OCI-LY3 (cell line): Measurements from ENCODE around the gene ABCC6.
"Not testable (repeated sequence)": the region's sequence is repeated elsewhere in the genome, so short reads cannot be mapped to it uniquely, and the experiment has no call there.

Experiments
- H2AFZ ChIP-seq: fragments of 200-600, 300-600 bp; shearing (Covaris generic); 2 replicates; pipeline ENCODE4 v1.6.0; 2014; ENCODE audit warnings: antibody characterized with exemption, low read depth, low read length
- H3K27ac ChIP-seq: fragments of 200-600, 300-600 bp; sonication (generic); 2 replicates; pipeline ENCODE4 v1.5.1; 2014; ENCODE audit warnings: mild to moderate bottlenecking, low read length, moderate library complexity, mixed read lengths
- H3K27me3 ChIP-seq: fragments of 200-600, 300-600 bp; sonication (generic); 2 replicates; pipeline ENCODE4 v1.6.1; 2014; ENCODE audit warnings: low read depth, low read length, mixed read lengths
- H3K36me3 ChIP-seq: fragments of 200-600, 300-600 bp; sonication (generic); replicated peaks from 2 replicates; pipeline ENCODE3; 2014; ENCODE audit warnings: low read depth, low read length, mixed read lengths
- H3K4me1 ChIP-seq: fragments of 300-600, 200-600 bp; sonication (generic); 2 replicates; pipeline ENCODE4 v1.6.1; 2014; ENCODE audit warnings: low read length, mixed read lengths
- H3K4me2 ChIP-seq: fragments of 200-600, 300-600 bp; sonication (generic); 2 replicates; pipeline ENCODE4 v1.6.1; 2014; ENCODE audit warnings: low read length, mixed read lengths
- H3K4me3 ChIP-seq: fragments of 300-600, 200-600 bp; sonication (generic); 2 replicates; pipeline ENCODE4 v1.5.1; 2014; ENCODE audit warnings: antibody characterized with exemption, mild to moderate bottlenecking, low read length, moderate library complexity
- H3K79me2 ChIP-seq: fragments of 300-600, 200-600 bp; shearing (Covaris generic); 2 replicates; pipeline ENCODE4 v1.6.1; 2014; ENCODE audit warnings: mild to moderate bottlenecking, low read length, mixed read lengths
- H3K9ac ChIP-seq: fragments of 300-600, 200-600 bp; shearing (Covaris generic); 2 replicates; pipeline ENCODE4 v1.6.0; 2014; ENCODE audit warnings: mild to moderate bottlenecking, low read length, moderate library complexity
- H3K9me3 ChIP-seq: fragments of 200-600, 300-600 bp; shearing (Covaris generic); 2 replicates; pipeline ENCODE4 v1.6.1; 2014; ENCODE audit warnings: low read length, mixed read lengths; ENCODE audit not compliant: insufficient read depth
- H4K20me1 ChIP-seq: fragments of 200-600, 300-600 bp; sonication (generic); 2 replicates; pipeline ENCODE4 v1.6.1; 2016; ENCODE audit warnings: low read length, mixed read lengths; ENCODE audit not compliant: insufficient read depth
- CTCF ChIP-seq: fragments of 200-600, 300-600 bp; sonication (generic); IDR thresholded peaks from 2 replicates; pipeline ENCODE4 v1.5.1; 2014; ENCODE audit warnings: antibody characterized with exemption, low read length, low read depth

ABCC6 gene

GRCh38 chr16:16258822-16259221 lies 35.5 kb upstream of the ABCC6 start:
- H3K27ac ChIP-seq, H3K4me2 ChIP-seq, H3K79me2 ChIP-seq, H3K9me3 ChIP-seq, H2AFZ ChIP-seq, H3K27me3 ChIP-seq, H3K4me1 ChIP-seq, H4K20me1 ChIP-seq, H3K9ac ChIP-seq, H3K4me3 ChIP-seq, H3K36me3 ChIP-seq: not testable (repeated sequence)

DNA sequence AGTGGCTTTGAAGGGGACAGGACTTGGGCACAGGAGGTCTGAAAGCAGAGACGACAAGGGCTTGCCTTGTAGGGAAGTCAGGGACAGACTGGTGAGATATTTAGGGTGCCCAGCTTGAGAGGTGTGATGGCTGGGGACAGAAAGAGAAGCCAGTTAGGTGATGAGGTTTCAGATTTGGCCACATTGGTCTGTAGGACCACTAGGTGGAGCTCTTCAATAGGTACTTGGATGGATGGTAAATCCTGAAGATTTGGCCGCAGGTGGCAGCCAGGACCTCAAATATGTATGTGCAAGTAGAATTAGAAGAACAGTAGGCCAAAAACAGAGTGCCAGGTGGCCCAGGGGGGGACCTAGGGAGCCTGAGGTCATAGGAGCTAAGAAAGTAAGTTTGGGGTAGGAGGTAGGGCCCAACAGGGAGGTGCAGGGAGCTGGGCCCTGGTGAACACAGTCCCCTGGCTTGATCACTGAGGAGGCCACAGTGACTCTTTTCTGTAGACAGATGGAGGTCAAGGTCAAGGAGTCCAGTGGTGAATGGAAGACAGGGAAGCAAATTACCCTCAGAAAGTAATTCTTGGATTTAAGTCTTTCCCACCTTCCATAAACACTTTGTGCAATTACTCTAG lies 34.1 kb upstream of the ABCC6 start:
- peak; percentile 27; the same call in 1 of the 2 replicates for TF ChIP-seq CTCF
- not testable (repeated sequence) for H3K4me2 ChIP-seq, H3K4me1 ChIP-seq, H3K9me3 ChIP-seq, H3K27ac ChIP-seq, H3K36me3 ChIP-seq, H2AFZ ChIP-seq, H3K79me2 ChIP-seq, H3K9ac ChIP-seq, H3K4me3 ChIP-seq, H3K27me3 ChIP-seq, H4K20me1 ChIP-seq

- not testable (repeated sequence) for H3K4me1 ChIP-seq, H4K20me1 ChIP-seq, H3K27ac ChIP-seq, H3K9ac ChIP-seq, H3K9me3 ChIP-seq, H3K4me3 ChIP-seq, H3K36me3 ChIP-seq, H2AFZ ChIP-seq, H3K4me2 ChIP-seq, H3K79me2 ChIP-seq, H3K27me3 ChIP-seq
Measured at GRCh38 chr16:16252377-16252776, 29.1 kb upstream of the ABCC6 start.

DNA sequence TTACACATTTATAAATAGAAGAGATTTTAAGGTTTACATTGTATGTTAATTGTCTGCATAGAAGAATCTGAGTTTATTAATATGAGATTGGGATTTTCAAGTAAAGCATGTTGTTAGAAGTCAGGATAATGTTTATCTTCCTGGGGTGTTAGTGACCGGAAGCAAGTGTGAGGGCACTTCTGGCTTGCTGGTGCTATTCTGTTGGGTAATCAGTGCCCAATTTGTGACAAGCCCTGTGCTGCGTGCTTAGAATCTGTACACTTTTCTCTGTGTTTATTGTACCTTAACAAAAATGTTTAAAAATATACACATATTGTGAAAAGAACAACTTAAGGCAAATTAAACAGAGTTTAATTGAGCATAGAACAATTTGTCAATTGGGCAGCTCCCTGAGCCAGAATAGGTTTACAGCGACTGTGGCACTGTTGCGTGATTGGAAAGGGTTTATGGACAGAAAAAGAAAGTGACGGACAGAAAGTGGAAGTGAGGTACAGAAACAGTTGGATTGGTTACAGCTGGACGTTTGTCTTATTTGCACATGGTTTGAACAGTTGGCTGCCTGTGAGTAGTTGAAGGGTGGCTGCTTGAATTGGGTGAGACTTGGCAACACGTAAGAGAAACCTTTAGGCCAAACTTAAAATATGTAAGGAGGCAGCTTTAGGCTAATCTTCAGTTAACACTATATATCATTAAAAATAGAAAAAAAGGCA lies 26.5 kb upstream of the ABCC6 start:
- H3K36me3 ChIP-seq, H3K27ac ChIP-seq, H3K4me3 ChIP-seq, H3K9ac ChIP-seq, H3K9me3 ChIP-seq, H3K4me2 ChIP-seq, H4K20me1 ChIP-seq, H3K4me1 ChIP-seq, H2AFZ ChIP-seq, H3K79me2 ChIP-seq, H3K27me3 ChIP-seq: not testable (repeated sequence)

DNA sequence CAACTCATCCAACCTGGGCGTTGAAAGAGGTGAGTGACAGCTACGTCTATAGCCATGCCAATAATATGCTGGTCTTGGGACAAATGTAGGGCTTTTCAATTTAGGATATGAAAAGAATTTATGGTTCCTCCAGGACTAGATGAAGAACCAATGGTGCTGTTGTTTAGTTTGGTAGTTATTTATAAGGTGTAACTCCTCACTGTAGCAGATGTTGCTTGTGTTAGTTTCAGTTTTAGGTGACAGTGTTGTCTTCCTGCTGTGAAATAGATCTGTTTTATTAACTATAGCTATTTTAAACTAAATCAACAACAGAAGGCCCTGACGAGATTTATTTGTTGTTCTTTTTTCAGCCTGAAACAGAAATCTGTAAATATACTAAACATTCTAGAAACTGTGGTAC lies 24.1 kb upstream of the ABCC6 start:
- not testable (repeated sequence) for H3K4me2 ChIP-seq, H3K36me3 ChIP-seq, H3K27me3 ChIP-seq, H3K4me3 ChIP-seq, H3K79me2 ChIP-seq, H4K20me1 ChIP-seq, H3K27ac ChIP-seq, H2AFZ ChIP-seq, H3K4me1 ChIP-seq, H3K9ac ChIP-seq, H3K9me3 ChIP-seq

DNA sequence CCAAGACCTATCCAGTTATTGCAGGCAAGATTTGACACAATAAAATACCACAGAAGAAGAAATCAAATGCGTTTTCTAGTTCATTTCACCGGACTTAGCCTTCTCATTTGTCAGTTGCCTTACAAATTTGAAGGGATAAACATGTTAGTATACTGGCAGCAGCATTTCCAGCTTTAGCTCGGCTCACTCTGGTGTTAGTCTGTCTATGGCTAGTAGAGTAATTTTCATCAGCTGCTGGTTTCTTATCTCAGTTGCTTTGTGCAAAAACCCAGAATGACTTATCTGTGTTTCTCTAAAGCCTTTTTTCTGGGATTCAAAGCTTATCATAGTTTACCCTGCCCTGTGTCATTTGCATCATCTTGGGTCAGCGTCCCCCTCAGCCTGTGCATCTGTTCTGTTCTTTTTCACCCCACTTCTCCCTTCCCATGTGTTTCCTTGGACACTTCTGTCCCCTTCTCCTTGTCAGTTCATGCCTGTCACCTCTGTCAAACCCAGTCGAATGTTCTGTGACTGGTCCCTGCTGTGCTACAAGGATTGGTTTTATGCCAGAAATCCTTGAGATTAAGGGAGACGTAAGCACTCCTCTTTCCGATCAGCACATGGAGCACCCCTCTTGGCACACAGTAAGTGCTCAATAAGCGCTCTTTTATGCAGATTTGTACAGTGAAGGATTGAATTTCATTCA lies 23.4 kb upstream of the ABCC6 start:
- not testable (repeated sequence) for H3K36me3 ChIP-seq, H3K4me2 ChIP-seq, H4K20me1 ChIP-seq, H3K9me3 ChIP-seq, H3K4me1 ChIP-seq, H3K27ac ChIP-seq, H3K27me3 ChIP-seq, H3K9ac ChIP-seq, H3K79me2 ChIP-seq, H2AFZ ChIP-seq, H3K4me3 ChIP-seq

DNA sequence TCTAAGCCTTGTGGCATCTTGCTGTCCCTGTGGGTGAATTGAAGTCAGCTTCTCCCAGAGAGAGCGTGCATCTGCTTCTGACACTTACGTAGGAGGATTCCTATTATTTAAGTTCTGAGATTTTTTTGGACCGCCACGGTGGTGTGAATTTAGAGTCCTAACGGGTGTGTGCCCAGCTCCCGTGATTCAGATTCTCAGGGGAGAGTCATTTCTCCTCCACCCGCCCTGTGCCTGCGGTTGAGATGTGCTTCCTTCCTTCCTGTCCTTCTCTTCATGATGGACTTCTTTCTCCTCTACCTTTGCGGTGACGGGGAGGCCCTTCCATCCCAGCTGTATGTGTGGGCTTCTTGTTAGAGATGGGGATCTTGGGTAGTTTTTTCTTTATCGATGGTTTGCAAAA lies 20.6 kb upstream of the ABCC6 start:
- H3K27me3 ChIP-seq, H3K4me2 ChIP-seq, H3K4me1 ChIP-seq, H3K9ac ChIP-seq, H4K20me1 ChIP-seq, H2AFZ ChIP-seq, H3K79me2 ChIP-seq, H3K36me3 ChIP-seq, H3K4me3 ChIP-seq, H3K27ac ChIP-seq, H3K9me3 ChIP-seq: not testable (repeated sequence)

DNA sequence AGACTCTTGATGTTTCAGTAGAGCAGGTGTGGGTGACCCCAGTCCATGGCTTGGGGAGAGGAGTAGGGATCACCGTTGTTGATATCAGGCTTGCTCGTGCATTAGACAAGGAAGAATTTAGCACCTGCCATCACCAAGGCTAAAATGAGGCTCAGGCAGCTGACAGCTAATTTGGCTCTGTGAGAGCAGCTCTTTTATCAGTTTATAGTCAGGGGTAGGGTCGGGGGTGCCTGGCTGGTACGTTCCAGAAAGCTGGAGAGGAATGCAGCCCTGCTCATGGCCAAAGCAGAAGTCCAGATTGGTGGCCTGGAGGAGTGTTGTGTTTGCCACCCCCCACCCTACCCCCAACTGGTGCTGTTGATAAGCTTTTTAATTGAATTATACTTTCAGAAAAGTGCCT lies 17.4 kb upstream of the ABCC6 start:
- not testable (repeated sequence) for H3K4me1 ChIP-seq, H2AFZ ChIP-seq, H3K27me3 ChIP-seq, H4K20me1 ChIP-seq, H3K4me3 ChIP-seq, H3K27ac ChIP-seq, H3K9me3 ChIP-seq, H3K9ac ChIP-seq, H3K4me2 ChIP-seq, H3K79me2 ChIP-seq, H3K36me3 ChIP-seq

DNA sequence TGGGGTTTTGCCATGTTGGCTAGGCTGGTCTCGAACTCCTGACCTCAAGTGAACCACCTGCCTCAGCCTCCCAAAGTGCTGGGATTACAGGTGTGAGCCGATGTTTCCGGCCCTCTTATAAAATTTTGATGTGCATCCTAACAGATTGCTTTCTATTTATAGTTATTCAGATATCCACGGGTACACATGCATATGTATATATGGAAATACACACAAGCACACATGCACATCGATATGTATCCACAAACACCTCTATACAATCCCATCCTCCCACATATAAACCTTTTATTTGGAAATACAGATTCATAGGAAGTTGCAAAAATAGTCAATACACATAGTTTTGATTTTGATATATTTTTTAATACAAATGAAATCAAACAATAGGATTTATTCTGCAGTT lies 14.4 kb upstream of the ABCC6 start:
- not testable (repeated sequence) for H3K4me1 ChIP-seq, H3K27me3 ChIP-seq, H3K4me2 ChIP-seq, H3K9ac ChIP-seq, H3K4me3 ChIP-seq, H3K9me3 ChIP-seq, H4K20me1 ChIP-seq, H3K27ac ChIP-seq, H3K79me2 ChIP-seq, H3K36me3 ChIP-seq, H2AFZ ChIP-seq
